ENCODE results near the gene PXN.
"Not testable (repeated sequence)": the region's sequence is repeated elsewhere in the genome, so short reads cannot be mapped to it uniquely, and the experiment has no call there.

The PXN gene

DNA sequence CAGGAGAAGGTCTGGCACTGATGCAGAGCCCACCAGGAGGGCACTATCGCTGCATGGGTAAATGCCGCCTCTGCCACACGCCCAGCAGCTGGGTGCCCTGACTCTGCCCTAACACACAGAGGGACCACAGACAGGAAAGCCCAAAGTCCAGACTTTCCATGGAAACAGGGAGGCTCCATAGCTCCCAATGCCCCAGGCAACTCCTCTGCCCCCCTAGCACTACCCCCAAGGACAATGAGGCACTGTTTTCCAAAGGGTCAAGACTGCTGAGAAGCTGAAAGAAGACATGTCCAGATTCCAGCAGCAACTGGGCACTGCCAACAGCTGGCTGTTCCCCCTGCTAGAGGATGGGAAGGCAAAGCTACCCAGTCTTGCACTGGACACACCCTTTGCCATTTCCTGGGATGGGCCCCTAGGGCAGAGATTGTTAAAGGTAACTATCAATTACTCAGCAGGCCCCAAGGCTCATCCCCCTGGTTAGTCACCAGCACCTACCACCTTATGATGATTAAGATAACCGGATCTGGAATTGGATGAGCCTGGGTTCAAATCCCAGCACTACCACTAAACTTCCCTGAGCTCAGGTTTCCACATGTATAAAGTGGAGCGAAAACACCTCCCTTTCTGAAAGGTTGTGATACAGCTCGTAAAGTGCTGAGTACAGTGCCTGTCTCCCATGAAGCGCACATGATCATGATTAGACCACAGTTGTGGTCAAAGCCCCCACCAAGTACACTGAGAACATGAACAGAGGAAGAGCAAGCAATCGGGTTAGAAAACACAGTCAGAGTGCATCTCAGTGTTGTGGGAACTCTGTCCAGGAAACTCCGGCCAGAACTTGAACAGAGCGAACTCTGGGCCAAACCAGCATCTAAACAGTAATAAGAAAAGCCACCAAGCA, 3.3 kb downstream of the PXN start:
- DNase-seq = no peak

DNA sequence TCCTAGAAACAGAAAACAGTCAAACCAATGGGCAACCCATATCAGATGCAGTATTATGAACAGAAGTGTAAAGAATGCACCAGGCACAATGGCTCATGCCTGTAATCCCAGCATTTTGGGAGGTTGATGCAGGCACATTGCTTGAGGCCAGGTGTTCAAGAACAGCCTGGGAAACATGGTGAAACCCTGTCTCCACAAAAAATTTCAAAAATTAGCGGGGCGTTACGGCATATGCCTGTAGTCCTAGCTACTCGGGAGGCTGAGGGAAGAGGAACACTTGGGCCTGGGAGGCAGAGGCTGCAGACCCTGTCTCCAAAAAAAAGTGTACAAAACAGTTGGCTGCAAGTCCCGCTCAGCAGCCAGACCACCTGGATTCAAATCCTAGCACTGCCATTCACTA, 4.9 kb downstream of the PXN start:
- DNase-seq = no peak

DNA sequence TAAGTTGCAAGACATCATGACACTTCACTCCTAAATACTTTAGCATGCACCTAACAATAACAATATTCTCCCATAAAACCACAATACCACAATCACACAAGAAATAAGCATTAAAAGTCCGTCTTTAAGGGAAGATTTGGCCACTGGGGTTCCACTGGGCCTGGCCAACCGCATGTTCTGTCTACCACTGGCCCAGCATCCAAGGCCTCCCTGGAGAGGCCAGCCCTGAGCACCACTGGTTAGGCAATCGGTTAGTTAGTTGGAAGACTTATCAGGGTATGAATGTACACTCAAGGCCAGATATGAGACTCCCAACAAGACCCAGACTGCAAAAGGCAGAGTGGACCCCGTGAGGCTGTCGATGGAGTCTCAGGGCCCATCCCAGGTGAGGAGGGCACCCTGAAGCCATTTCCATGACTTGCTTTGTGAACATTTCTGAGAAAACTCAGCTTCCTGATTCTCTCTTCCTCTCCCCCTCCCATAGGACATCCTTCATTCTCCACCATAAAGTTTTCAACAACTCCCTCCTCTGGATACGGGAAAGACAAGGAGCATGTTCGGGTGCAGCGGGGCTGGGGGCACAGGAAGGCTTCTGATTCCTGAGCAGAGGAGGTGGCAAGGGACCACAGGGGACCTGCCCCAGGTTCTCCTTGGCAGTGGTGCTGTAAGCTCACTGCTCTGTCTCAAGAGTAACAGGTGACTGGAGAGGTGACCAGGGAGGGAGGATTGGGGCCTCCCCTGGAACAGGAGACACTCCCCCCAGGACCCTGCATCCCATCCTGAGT, 5.9 kb downstream of the PXN start:
- DNase-seq = no peak

DNA sequence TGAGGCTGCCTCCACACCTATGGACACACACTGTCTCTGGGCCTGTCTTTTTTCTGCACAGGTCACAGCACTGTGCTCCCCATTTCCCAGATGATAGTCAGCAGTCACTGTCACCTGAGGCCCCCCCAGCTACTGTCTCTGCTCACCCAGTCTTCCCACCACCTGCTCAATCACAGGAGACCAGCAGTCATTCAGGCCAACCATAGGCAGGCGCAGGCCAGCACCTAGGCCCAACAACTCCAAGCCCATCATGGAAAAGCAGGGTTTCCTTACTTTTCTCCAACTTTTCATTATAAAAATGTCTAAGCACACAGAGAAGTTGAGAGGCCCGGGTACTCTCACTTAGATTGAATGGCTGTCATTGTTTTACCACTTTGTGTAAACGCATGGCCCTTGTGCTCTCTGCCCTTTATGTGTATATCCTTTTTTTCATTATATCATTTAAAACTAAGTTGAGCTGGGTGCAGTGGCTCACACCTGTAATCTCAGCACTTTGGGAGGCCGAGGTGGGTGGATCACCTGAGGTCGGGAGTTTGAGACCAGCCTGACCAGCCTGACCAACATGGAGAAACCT, 7.1 kb downstream of the PXN start:
- no peak for DNase-seq

DNA sequence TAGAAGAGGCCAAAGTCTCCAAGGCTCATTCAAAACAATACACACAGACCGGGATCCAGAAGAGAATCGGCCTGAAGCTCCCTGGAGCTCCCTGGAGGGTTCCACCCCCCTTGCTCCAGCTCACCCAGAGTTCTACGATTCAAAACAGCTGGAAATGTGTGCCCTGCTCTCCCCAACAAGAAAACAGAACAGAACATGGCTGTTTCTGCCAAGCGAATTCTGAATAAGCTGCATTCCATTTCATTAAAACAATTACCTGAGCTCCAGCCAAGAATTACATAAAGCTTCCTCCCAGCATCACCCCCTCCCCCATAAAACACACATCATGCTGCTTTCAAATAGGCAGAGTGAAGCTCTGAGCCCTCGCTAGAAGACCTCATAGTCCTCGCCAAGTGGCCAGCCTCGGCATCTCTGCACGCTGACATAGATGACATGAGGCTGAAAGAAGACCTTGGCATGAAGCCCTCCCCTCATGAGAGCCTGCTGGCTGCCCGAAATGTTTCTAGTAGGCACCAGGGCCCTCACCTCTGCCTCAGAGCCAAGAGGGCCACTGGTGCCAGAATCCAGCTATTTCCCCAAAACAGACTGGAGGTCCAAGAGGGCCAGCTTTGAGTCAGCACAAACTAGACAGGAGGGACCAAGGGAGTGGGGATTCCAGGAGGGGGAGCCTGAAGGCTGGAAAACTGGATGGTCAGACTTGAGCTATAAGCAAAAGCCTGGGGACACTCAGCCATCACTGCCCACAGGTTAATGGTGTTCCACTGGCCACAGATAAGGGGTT, 8.3 kb downstream of the PXN start:
- no peak for DNase-seq

DNA sequence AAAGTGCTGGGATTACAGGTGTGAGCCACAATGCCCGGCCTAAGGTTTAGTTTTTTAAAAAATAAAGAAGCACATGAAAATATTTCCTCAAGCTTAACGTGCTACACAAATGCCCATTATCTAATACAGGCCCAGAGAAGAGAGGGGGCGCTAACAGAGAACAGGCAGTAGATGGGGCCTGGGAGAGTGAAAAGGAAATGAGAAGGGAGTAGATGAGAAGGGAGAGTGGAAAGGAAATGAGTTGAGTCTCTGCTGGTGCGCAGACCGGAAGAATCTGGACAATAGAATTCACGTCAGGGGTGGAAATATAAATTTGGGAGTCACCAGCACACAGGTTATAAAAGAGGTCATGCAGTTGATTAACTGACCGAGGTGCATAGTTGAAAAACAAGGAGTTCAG, 10.7 kb downstream of the PXN start:
- DNase-seq = no peak

DNA sequence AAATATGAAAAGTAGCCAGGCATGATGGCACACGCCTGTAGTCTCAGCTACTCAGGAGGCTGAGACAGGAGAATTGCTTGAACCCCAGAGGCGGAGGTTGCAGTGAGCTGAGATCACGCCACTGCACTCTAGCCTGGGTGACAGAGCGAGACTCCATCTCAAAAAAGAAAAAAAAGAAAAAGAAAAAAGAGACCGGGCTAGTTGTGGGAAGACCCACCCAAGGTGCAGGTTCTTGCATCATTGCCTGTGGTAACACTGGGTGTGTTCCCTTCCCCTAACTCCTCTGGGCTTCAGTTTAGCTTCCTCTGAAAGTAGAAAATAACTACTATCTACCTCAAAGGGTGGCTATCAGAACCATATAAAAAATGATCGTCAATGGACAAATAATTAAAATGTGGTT, 12.2 kb downstream of the PXN start:
- DNase-seq = peak; percentile 84

DNA sequence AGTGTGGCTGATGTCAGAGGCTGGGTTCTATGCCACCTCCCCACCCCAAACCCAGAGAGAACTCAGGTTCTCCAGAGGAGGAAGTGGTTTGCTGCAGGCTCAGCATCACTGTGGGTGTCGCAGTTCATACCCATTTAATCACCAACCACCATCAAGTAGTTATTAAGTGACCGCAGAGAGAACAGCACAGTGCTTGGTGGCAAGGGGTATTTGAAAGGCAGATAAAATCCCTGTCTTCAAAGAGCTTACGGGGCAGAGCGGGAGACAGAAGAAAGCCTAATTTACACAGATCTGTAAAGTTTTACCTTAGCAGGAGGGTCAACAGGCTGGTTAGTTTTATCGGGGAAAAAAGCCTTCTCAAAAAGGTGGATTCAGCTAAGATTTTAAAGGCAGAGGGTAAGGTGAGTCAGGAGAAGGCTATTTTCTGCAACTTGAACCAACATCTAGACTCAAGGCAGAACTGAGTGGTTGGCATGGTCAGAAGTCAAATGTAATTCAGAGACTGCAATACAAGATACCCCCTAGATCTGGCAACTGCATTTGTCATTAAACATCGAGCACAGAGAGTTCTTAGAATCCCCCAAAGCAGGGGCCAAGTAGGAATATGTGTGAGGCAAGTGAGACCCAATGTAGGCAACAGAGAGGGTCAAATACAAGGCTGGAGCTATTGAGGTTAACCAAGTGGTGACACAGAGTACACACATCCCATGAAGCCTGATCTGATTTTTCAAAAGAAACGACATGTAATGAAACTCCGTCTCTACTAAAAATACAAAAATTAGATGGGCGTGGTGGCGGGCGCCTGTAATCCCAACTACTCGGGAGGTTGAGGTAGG, 13.2 kb downstream of the PXN start:
- peak; percentile 93 for DNase-seq

DNA sequence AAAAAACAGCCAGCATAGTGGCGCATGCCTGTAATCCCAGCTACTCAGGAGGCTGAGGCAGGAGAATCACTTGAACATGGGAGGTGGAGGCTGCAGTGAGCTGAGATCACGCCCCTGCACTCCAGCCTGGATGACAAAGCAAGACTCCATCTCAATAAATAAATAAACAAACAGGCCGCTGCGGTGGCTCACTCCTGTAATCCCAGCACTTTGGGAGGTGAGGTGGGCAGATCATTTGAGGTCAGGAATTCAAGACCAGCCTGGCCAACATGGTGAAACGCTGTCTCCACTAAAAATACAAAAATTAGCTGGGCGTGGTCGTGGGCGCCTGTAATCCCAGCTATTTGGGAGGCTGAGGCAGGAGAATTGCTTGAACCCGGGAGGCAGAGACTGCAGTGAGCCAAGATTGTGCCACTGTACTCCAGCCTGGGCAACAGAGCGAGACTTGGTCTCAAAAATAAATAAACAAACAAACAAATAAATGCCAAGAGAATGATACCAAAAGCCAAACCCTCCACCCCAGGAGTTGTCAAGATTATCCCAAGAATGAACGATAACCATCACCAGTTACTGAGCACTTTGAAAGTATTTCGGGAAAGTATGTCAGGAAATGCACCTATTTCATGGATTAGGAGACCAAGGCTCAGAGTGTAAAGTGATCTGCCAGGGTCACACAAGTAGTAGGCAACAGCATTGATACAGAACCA, 14.0 kb downstream of the PXN start:
- not testable (repeated sequence) for DNase-seq

DNA sequence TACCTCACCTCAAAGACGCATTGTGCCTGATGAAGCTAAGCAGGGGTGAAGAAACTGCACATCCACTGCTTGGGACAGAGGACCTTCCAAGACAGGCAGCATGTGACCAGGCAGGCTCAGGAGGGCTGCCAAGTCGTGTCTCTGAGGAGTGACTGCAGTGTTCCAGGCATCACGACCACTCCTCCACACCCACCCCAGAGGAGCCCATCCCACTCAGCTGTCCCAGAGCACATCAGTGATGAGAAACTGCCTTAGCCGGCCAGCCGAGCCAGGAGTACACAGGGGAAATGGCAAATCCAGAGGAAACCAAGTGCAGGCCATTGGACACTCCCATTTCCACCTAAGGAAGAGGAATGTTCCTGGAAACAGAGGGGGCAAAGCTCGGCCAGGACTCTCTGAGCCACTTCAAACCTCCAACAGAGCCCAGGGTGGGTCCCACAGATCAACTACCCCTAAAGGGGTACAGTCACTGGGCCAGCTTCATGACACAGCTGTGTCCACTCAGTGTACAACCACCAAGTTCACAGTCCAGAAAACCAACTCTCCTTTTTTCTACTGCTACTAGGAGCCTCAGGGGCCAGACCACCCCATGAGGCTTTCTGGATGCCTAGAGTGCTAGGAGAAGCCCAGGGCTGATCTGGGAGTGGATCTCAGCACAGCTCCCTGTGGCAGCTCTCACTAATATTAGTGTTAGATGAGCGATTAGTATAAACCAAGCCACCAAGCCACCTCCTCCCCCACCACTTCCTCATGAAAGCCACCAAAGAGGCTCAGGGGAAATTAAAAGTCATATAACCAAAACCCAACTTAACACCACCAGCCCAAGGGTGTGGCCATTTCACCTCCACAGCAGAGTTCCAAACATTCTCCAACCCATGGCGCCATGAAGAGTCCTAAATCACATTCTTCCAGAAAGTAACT, 15.4 kb downstream of the PXN start:
- peak; percentile 51 for DNase-seq

DNA sequence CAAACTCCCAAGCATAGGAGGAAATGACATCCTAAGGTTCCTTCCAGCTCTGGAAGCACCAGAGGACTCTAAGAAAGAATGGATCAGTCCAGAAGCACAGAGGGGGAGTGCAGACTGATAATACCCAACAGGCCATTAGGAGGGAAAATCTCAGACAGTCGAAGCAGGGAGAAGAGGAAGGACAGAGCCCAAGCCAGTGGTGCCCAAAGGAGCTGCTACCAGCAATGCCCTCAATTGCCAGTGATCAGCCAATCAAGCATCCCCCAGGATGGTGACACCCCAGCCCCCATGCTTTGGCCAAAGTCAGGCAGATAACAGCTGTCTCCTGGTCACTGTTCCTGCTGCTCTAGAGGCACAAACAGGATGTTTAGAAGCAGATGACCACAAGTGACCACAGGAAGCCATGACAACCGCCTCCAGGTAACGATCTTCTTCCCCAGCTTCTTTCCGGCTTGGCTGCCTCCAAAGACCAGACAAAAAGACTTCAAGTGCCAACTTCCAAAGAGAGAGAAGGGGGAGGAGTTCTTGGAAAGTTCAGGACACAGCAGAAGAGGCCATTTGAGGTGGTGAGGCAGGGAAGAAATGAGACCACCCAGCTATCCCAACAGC, 16.2 kb downstream of the PXN start:
- DNase-seq = no peak

DNA sequence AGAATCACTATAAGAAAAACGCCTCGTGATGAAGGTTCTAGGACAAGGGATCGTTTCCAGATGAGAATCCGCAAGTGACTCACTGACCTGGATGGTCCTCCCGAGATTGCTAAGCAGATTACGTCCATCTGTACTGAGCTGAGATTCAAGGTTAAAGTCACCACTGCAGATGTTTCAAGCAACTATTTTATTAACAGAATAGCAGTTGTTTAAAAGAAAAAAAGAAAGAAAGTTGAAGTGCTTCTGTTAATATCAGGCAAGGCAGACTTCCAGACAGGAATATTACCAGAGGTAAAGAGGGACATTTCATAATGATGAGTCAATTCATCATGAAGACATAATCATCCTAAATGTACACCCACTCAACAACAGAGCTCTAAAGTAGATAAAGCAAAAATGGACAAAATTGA, 17.9 kb downstream of the PXN start:
- DNase-seq = no peak

DNA sequence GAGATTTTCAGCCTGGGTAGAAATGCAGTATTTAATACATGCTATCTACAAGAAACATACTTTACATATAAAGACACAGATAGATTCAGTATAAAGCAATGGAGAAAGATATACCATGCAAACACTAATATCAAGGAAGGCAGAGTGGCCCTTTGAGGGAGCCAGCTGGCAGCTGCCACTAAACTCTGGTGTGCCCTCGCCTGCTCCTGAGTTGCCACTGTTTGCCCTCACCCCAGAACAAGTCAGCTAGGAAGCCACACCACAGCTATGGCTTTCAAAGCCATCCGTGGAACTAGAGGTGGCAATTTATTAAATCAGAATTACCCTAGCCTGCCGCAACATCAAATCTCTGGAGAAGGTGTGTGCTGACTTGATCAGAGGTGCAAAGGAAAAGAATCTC, 18.3 kb downstream of the PXN start:
- no peak for DNase-seq

DNA sequence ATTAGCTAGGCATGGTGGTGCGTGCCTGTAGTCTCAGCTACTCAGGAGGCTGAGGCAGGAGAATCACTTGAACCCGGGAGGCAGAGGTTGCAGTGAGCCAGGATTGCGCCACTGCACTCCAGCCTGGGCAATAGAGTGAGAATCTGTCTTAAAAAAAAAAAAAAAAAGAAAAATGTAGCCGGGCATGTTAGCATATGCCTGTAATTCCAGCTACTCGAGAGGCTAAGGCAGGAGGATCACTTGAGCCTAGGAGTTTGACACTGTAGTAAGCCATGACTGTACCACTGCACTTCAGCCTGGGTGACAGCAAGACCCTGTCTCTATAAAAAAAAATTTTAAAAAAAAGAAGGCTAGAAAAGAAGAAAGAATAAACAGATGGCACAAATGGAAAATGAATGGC, 18.8 kb downstream of the PXN start:
- DNase-seq = not testable (repeated sequence)

DNA sequence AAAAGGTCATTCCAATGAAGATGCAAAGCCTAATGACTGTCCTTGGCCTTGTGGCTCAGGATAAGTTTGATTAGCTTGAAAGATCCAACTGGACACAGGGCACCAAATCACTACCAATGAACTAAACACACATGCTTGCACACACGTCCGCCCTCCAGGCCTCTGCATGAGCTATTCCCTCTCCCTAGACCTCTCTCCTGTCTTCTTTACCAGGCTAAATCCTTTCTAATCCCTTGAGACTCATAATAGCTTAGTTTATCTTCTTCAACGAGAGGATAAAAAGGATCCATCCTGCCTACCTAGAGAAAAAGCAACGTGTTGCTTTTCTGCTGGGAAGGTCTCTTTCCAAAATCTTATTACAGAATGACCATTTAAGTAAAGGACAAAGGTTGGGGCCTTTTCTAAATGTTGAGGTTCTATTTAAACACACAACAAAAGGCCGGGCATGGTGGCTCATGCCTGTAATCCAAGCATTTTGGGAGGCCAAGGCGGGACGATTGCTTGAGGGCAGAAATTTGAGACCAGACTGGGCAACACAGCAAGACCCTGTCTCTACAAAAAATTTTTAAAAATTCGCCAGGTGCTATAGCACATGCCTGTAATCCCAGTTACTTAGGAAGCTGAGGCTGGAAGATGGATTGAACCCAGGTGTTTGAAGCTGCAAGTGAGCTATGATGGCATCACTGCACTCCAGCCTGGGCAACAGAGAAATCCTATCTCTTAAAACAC, 22.4 kb downstream of the PXN start:
- DNase-seq = no peak

DNA sequence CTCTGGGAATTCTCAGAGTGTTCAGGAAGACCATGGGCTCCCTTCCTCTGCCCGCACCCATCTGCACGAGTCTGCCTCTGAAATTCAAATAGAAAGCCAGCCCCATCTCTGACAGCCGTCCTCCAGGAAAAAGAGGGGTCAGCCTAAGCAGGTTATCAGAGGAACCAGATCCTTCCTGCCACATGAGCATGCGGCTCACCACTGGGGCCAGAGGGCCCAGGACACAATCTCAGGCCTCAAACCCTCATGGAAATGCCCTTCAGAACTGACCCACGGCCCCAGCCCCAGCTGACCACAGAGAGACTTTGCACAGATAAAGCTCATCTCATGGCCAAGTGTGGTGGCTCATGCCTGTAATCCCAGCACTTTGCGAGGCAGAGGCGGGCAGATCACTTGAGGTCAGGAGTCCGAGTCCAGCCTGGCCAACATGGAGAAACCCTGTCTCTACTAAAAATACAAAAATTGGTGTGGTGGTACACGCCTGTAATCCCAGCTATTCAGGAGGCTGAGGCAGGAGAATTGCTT, 23.2 kb downstream of the PXN start:
- no peak for DNase-seq

DNA sequence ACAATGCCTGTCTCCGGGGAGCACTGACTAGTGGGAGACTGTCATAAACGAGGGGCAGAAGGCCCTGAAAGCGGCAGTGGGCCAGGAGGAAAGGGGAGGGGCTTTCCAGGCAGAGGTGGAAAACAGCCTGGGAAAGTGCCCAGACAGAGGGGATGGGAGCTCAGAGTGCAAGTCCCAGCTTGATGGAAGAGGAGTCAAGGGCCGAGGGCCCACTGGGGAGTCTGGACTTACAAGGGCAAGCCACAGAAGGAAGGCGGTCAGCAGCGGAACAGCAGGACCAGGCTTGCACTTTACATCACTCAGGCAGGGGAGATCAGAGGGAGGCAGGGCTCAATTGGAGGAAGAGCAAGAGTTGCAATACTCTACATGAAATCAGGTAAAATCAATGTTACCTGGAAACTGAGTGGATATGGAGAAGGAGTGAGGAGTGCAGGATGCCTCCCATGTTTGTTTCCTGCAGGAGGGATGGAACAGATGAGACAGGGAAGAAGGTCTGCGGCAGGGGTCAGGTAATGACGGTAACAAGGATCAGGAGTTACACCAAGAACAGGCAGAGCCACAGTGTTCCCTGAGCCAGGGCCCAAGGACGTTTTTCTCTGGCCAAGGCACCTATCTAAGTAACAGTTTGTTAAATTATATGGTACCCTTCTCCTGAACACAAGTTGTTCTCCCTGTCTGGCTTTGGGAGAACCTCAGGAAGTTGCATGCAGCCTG, 23.8 kb downstream of the PXN start:
- DNase-seq = no peak

DNA sequence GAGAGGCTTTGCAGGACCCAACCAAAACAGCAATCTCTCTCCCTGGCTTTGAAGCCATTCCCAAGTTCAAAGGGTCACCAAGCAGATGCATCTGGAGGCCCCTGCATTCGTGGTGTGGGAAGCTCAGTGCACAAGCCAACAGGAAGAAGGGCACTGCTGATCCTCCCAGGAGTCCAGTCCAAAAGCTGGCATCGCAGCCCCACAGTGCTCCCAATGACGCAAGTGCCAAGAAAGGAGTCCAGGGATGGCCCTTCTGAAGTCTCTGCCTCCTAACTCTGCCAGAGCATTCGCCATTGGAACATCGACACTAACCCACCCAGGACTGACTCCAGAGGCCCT, 25.1 kb downstream of the PXN start:
- no peak for DNase-seq

All from central memory CD4-positive, alpha-beta T cell (primary cell).